GM12873 (cell line): ENCODE measurements around the gene RTP3.

ENCODE experiments used
- TF ChIP-seq, protein P1 (sequence below): IDR thresholded peaks from 2 replicates; pipeline ENCODE4 v1.5.1; 2012; ENCODE audit warnings: low read depth, mild to moderate bottlenecking, moderate library complexity, low read length, control low read depth; ENCODE audit not compliant: insufficient read depth; ENCODE audit errors: missing control alignments

RTP3 gene

DNA sequence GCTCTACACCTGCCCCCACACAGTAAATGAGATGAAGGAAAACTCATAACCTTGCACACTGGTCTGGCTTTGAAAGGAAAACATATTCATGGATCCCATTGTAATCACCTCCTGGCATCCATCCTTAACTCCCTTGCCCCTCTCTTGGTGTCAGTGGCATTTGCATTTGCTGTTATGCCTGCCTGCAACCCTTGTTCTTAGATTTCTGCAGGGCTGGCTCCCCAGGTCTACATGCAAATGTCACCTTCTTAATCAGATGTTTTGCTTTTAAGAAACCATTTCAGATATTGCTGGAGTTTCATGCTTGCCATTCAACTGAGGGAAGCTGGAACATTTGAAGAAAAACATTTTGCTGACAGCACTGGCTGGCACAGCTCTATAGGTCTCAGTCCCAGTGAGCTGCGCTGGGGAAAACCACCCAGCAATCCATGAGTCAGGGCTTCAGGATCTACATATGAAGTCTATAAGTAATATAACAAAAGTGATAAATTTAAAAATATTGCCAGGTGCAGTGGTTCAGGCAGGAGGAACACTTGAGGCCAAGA, 49.2 kb downstream of the RTP3 start:
- TF ChIP-seq, protein P1, sequence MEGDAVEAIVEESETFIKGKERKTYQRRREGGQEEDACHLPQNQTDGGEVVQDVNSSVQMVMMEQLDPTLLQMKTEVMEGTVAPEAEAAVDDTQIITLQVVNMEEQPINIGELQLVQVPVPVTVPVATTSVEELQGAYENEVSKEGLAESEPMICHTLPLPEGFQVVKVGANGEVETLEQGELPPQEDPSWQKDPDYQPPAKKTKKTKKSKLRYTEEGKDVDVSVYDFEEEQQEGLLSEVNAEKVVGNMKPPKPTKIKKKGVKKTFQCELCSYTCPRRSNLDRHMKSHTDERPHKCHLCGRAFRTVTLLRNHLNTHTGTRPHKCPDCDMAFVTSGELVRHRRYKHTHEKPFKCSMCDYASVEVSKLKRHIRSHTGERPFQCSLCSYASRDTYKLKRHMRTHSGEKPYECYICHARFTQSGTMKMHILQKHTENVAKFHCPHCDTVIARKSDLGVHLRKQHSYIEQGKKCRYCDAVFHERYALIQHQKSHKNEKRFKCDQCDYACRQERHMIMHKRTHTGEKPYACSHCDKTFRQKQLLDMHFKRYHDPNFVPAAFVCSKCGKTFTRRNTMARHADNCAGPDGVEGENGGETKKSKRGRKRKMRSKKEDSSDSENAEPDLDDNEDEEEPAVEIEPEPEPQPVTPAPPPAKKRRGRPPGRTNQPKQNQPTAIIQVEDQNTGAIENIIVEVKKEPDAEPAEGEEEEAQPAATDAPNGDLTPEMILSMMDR, result no peak

DNA sequence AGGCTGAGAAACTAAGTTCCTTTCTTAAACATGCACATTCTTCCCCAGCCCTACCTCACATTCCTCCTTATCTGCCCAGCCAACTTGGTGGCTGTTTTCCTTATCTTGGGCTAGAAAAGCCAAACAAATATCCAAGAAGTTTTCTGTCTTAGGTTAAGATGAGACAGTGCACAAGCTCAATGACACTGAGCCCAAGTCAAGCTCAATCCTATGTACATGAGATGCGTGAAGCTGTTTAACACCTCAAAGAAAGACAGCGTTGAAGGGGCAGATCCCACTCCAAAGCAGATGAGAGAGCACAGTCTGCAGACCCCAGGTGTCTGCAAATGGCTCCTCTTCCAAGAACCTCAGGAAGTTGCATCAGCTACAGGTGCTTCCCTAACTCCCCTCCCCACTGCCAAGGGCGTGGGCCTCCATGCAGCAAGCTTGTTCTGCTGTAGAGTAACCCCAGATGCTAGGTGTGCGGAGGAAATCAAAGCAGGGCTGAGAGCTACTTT, 51.7 kb downstream of the RTP3 start:
- TF ChIP-seq, protein P1, result no peak

DNA sequence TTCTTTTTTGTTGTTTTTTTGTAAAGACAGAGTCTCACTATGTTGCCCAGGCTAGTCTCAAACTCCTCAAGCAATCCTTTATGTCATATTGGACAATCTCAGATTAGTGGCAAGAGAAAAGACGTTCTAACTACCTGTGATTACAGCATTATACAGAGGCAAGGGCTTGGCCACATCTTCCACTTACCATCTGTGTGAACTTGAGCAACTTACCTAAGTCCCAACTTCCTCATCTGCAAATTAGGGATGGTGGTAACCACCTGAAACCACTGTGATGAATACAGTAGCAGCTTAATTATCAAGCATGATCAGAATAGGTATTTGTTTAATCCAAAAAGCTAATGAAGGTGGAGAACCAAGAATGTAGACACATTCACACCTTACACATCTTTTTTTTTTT, 52.2 kb downstream of the RTP3 start:
- TF ChIP-seq, protein P1, result no peak
